Measurements from ENCODE around the gene SQOR. TPM values are rescaled to one million over a fixed set of nuclear protein-coding genes. Genes with fewer than 3 reads are reported as not detected.

Gene SQOR
- total RNA-seq, 1 donor: 122 TPM

GRCh38 chr15:45715528-45715927 is 80.7 kb downstream of the SQOR start:
- H3K79me2 ChIP-seq (ENCODE audit: insufficient read depth, low read length): no peaks in the 10 kb centered on the region
- TF ChIP-seq CTCF (IDR thresholded peaks at IDR 0.05; ENCODE audit: extremely low read depth, low read depth, low read length): peak; percentile 55
- H3K36me3 ChIP-seq (ENCODE audit: insufficient read depth, low read length): no peaks in the 10 kb centered on the region
- peaks cover 11% of the 10 kb centered on the region for H3K4me1 ChIP-seq (ENCODE audit: insufficient read depth, low read length)
- no peak overlapping the region for H3K4me3 ChIP-seq (ENCODE audit: insufficient read depth, low read length)
- H3K9me3 ChIP-seq (ENCODE audit: low read depth, low read length): no peaks in the 10 kb centered on the region
- H3K4me2 ChIP-seq (ENCODE audit: insufficient read depth, low read length): no peak overlapping the region
- H3K27ac ChIP-seq (ENCODE audit: low read depth, low read length): no peak overlapping the region
- DNase-seq (ENCODE audit: insufficient read length, low spot score, missing footprints): no peak
- H2AFZ ChIP-seq (ENCODE audit: low read length): no peak overlapping the region
- H3K27me3 ChIP-seq (ENCODE audit: insufficient read depth, low read length): peaks cover 5% of the 10 kb centered on the region
- H4K20me1 ChIP-seq (ENCODE audit: insufficient read depth, low read length): no peaks in the 10 kb centered on the region

GRCh38 chr15:45719490-45719889 is 84.7 kb downstream of the SQOR start:
- peaks cover 12% of the 10 kb centered on the region for H3K27me3 ChIP-seq (ENCODE audit: insufficient read depth, low read length)
- H3K36me3 ChIP-seq (ENCODE audit: insufficient read depth, low read length): no peaks in the 10 kb centered on the region
- no peak overlapping the region for H3K27ac ChIP-seq (ENCODE audit: low read depth, low read length)
- no peaks in the 10 kb centered on the region for H3K9me3 ChIP-seq (ENCODE audit: low read depth, low read length)
- no peak overlapping the region for H3K4me2 ChIP-seq (ENCODE audit: insufficient read depth, low read length)
- no peak overlapping the region for H3K4me3 ChIP-seq (ENCODE audit: insufficient read depth, low read length)
- H3K4me1 ChIP-seq (ENCODE audit: insufficient read depth, low read length): peaks cover 9% of the 10 kb centered on the region
- H4K20me1 ChIP-seq (ENCODE audit: insufficient read depth, low read length): no peaks in the 10 kb centered on the region
- DNase-seq (ENCODE audit: insufficient read length, low spot score, missing footprints): no peak
- no peaks in the 10 kb centered on the region for H3K79me2 ChIP-seq (ENCODE audit: insufficient read depth, low read length)
- TF ChIP-seq CTCF (IDR thresholded peaks at IDR 0.05; ENCODE audit: extremely low read depth, low read depth, low read length): no peak
- H2AFZ ChIP-seq (ENCODE audit: low read length): no peak overlapping the region

- Histone ChIP-seq H3K9me3 (ENCODE audit: low read depth, low read length) (no peaks in the 10 kb centered on the region), H2AFZ (ENCODE audit: low read length) (no peak overlapping the region), H3K27me3 (ENCODE audit: insufficient read depth, low read length) (peaks cover 12% of the 10 kb centered on the region), H3K79me2 (ENCODE audit: insufficient read depth, low read length) (no peaks in the 10 kb centered on the region), H3K4me2 (ENCODE audit: insufficient read depth, low read length) (no peak overlapping the region), H3K4me1 (ENCODE audit: insufficient read depth, low read length) (peaks cover 2% of the 10 kb centered on the region), H3K27ac (ENCODE audit: low read depth, low read length) (no peak overlapping the region), H4K20me1 (ENCODE audit: insufficient read depth, low read length) (no peaks in the 10 kb centered on the region), H3K4me3 (ENCODE audit: insufficient read depth, low read length) (no peak overlapping the region), H3K36me3 (ENCODE audit: insufficient read depth, low read length) (no peaks in the 10 kb centered on the region)
- no peak for DNase-seq (ENCODE audit: insufficient read length, low spot score, missing footprints)
- no peak for TF ChIP-seq CTCF (IDR thresholded peaks at IDR 0.05; ENCODE audit: extremely low read depth, low read depth, low read length)
Measured at GRCh38 chr15:45720183-45720582, 85.4 kb downstream of the SQOR start.

GRCh38 chr15:45728641-45729040 is 93.8 kb downstream of the SQOR start:
- Histone ChIP-seq H2AFZ (ENCODE audit: low read length) (no peak overlapping the region), H3K36me3 (ENCODE audit: insufficient read depth, low read length) (no peaks in the 10 kb centered on the region), H3K4me3 (ENCODE audit: insufficient read depth, low read length) (no peak overlapping the region), H3K79me2 (ENCODE audit: insufficient read depth, low read length) (no peaks in the 10 kb centered on the region), H3K27ac (ENCODE audit: low read depth, low read length) (no peak overlapping the region), H3K4me1 (ENCODE audit: insufficient read depth, low read length) (no peaks in the 10 kb centered on the region), H4K20me1 (ENCODE audit: insufficient read depth, low read length) (no peaks in the 10 kb centered on the region), H3K4me2 (ENCODE audit: insufficient read depth, low read length) (no peak overlapping the region), H3K9me3 (ENCODE audit: low read depth, low read length) (no peaks in the 10 kb centered on the region), H3K27me3 (ENCODE audit: insufficient read depth, low read length) (peaks cover 2% of the 10 kb centered on the region)
- no peak for TF ChIP-seq CTCF (IDR thresholded peaks at IDR 0.05; ENCODE audit: extremely low read depth, low read depth, low read length)
- DNase-seq (ENCODE audit: insufficient read length, low spot score, missing footprints): no peak

All from osteoblast (primary cell).